Measurements from ENCODE around the gene TP53I3. TPM values are rescaled to one million over a fixed set of nuclear protein-coding genes. Genes with fewer than 3 reads are reported as not detected.

The TP53I3 gene
- total RNA-seq, 2 experiments from 2014 or later: 0.38 to 0.82 TPM

DNA sequence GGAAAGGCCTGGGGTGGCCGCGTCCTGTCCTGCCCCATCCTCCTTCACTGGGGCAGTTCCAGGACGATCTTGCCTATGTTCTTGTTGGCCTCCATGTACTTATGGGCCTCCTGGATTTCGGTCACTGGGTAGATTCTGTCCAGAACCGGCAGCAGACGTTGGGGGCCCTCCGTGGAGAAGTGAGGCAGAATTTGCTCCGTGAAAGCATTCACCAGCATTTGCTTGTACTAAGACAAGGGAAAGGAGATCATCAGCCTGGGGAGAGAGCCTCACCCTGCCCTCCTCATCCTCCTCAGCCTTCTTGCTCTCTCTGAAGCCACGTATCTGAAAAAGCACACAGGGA is 7.1 kb downstream of the TP53I3 start:
- H3K79me2 ChIP-seq (ENCODE audit: insufficient read depth, low read depth, low read length): peaks cover 35% of the 10 kb centered on the region
- TF ChIP-seq, protein P1, sequence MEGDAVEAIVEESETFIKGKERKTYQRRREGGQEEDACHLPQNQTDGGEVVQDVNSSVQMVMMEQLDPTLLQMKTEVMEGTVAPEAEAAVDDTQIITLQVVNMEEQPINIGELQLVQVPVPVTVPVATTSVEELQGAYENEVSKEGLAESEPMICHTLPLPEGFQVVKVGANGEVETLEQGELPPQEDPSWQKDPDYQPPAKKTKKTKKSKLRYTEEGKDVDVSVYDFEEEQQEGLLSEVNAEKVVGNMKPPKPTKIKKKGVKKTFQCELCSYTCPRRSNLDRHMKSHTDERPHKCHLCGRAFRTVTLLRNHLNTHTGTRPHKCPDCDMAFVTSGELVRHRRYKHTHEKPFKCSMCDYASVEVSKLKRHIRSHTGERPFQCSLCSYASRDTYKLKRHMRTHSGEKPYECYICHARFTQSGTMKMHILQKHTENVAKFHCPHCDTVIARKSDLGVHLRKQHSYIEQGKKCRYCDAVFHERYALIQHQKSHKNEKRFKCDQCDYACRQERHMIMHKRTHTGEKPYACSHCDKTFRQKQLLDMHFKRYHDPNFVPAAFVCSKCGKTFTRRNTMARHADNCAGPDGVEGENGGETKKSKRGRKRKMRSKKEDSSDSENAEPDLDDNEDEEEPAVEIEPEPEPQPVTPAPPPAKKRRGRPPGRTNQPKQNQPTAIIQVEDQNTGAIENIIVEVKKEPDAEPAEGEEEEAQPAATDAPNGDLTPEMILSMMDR (conservative IDR thresholded peaks at IDR 0.05; ENCODE audit: low read length): no peak
- TF ChIP-seq EZH2phosphoT487 (IDR thresholded peaks at IDR 0.05; ENCODE audit: borderline replicate concordance, low read depth, low read length): no peak

DNA sequence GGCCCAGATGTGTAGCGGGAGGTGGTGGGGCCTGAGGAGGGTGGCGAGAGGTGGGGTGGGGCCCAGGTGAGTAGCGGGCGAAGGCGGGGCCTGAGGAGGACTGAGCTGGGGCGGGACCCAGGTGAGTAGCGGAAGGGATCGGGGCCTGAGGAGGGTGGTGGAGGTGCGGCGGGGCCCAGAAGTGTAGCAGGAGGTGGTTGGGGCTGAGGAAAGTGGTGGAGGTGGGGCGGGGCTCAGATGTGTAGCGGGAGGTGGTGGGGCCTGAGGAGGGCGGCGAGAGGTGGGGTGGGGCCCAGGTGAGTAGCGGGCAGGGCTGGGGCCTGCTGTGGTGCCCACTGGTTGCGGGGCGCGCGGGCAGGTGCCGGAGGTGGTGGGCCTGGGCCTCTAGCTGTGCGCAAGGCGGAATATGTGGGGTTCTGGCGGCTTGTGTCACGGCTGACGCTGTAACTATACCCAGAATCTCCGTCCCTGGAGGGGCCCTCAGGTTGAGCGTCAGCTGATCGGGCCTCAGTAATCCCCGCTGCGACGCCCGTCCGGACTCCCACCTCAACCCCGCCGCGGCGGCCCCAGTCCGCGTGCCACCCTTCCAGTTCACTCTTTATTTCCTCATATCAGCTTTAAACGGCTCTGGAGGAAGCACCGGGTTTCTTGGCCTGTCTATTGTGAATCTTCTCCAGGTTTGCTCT is 7.6 kb downstream of the TP53I3 start:
- ChIA-PET POLR2A (interaction anchor here (0.6 to 2.5 kb wide), 14 partner anchors 9 to 896 kb away, joined by 3 to 16 read pairs (median 4); partner anchors contain the start of genes ATAD2B and WDCP), CTCF (ENCODE audit: unreplicated experiment) (interaction anchor here (0.6 to 1.8 kb wide), 3 partner anchors 8 to 1436 kb away, joined by 4 to 10 read pairs (median 8); partner anchors contain the start of genes TP53I3 and WDCP)
- Histone ChIP-seq H3K4me2 (ENCODE audit: low read length) (peak overlapping the region; percentile 85), H3K9me3 (ENCODE audit: low read length) (no peaks in the 10 kb centered on the region), H3K36me3 (ENCODE audit: insufficient read depth, low read length) (peaks cover 26% of the 10 kb centered on the region), H3K4me3 (ENCODE audit: low read depth, low read length, poor library complexity, severe bottlenecking) (peak overlapping the region; percentile 80), H2AFZ (ENCODE audit: low read length) (peak overlapping the region; percentile 73), H3K9me2 (ENCODE audit: insufficient read depth, low read length) (no peaks in the 10 kb centered on the region), H3K4me1 (ENCODE audit: insufficient read depth, low read length, poor library complexity, severe bottlenecking) (peaks cover 19% of the 10 kb centered on the region), H3K27ac (ENCODE audit: low read depth, low read length, poor library complexity, severe bottlenecking) (no peak overlapping the region), H4K20me1 (ENCODE audit: insufficient read depth, low read length) (no peaks in the 10 kb centered on the region), H3K79me2 (ENCODE audit: insufficient read depth, low read depth, low read length) (peaks cover 38% of the 10 kb centered on the region)
- no TSS peak for BruUV-seq (replicated peaks)
- DNase-seq (ENCODE audit: low spot score): peak; percentile 21
- TF ChIP-seq, protein P1 (conservative IDR thresholded peaks at IDR 0.05; ENCODE audit: low read length): no peak
- no peak for TF ChIP-seq EZH2phosphoT487 (IDR thresholded peaks at IDR 0.05; ENCODE audit: borderline replicate concordance, low read depth, low read length)
- intact Hi-C loops (cut with micrococcal nuclease; ENCODE audit: unreplicated experiment): loop anchor here (1.0 to 2.0 kb wide), 2 partner anchors 137 to 150 kb away; partner anchors contain the start of genes ATAD2B and UBXN2A

More for the DNA sequence above, 7.1 kb downstream of the TP53I3 start:
- no peaks in the 10 kb centered on the region for H3K9me2 ChIP-seq (ENCODE audit: insufficient read depth, low read length)
- DNase-seq (ENCODE audit: low spot score): no peak
- peaks cover 19% of the 10 kb centered on the region for H3K4me1 ChIP-seq (ENCODE audit: insufficient read depth, low read length, poor library complexity, severe bottlenecking)
- intact Hi-C loops (cut with micrococcal nuclease; ENCODE audit: unreplicated experiment): loop anchor here (2.0 kb wide), 1 partner anchor 151 kb away; the partner anchor contains the start of gene ATAD2B
- no peaks in the 10 kb centered on the region for H4K20me1 ChIP-seq (ENCODE audit: insufficient read depth, low read length)
- no peaks in the 10 kb centered on the region for H3K9me3 ChIP-seq (ENCODE audit: low read length)
- peaks cover 21% of the 10 kb centered on the region for H3K36me3 ChIP-seq (ENCODE audit: insufficient read depth, low read length)
- peak overlapping the region; percentile 85 for H3K4me2 ChIP-seq (ENCODE audit: low read length)
- ChIA-PET CTCF (ENCODE audit: unreplicated experiment) (no interaction called here), POLR2A (interaction anchor here (2.5 kb wide), 1 partner anchor 150 kb away, joined by 10 read pairs; the partner anchor contains the start of gene ATAD2B)
- BruUV-seq (replicated peaks): no TSS peak
- H3K27ac ChIP-seq (ENCODE audit: low read depth, low read length, poor library complexity, severe bottlenecking): no peak overlapping the region
- peak overlapping the region; percentile 80 for H3K4me3 ChIP-seq (ENCODE audit: low read depth, low read length, poor library complexity, severe bottlenecking)
- peak overlapping the region; percentile 73 for H2AFZ ChIP-seq (ENCODE audit: low read length)
